Neutrophil (primary cell): ENCODE measurements around the gene VAV3.

Experiments used
- H3K27ac ChIP-seq: fragments of 200-600 bp; sonication (generic); 2 replicates; pipeline ENCODE4 v1.5.1; 2016; ENCODE audit warnings: mild to moderate bottlenecking, moderate library complexity
- H3K27me3 ChIP-seq: fragments of 200-600 bp; sonication (generic); 2 replicates; pipeline ENCODE4 v1.6.0; 2016; ENCODE audit warnings: mild to moderate bottlenecking
- H3K36me3 ChIP-seq: fragments of 200-600 bp; sonication (generic); 2 replicates; pipeline ENCODE4 v1.5.1; 2017
- H3K4me1 ChIP-seq, 2 experiments: fragments of 200-600 bp in 1 of 2; sonication (generic) in 1 of 2; 1 replicate in 1 of 2; 2 replicates in 1 of 2; pipeline versions ENCODE4 v1.5.1 to v1.6.1; 2013 to 2016; ENCODE audit warnings: low read depth in 1 of 2, low read length in 1 of 2, mild to moderate bottlenecking in 1 of 2, moderate library complexity in 1 of 2; ENCODE audit not compliant: control insufficient read depth in 1 of 2, insufficient read depth in 1 of 2
- H3K4me3 ChIP-seq, 2 experiments: fragments of 200-600 bp in 1 of 2; sonication (generic) in 1 of 2; 1 replicate in 1 of 2; 2 replicates in 1 of 2; pipeline ENCODE4 v1.5.1; 2013 to 2016; ENCODE audit warnings: low read depth in 1 of 2, low read length in 1 of 2, mild to moderate bottlenecking in 1 of 2, moderate library complexity in 1 of 2
- H3K9me3 ChIP-seq: fragments of 200-600 bp; sonication (generic); 2 replicates; pipeline ENCODE4 v1.5.1; 2016
- CTCF ChIP-seq: fragments of 200-600 bp; sonication (generic); IDR thresholded peaks from 2 replicates; pipeline ENCODE4 v1.5.1; 2016; ENCODE audit warnings: antibody characterized with exemption

The VAV3 gene

DNA sequence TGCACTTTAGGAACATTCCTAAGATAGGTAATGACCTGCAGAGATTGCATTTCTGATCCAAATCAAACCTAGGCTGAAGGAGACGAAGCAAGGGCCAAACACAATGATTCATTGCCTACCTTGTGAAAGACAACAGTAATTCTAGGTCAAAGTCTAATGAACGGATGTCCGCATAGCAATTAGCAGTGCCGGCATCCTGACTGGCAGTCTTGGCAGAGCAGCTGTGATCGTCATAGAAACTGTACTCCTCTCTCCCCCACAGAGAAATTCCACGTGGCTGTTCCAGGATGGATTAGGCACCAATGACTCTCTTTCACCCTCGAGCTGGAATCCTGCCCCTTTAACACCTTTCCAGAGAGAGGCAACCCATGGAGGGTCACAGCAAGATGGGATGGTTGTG is 28.9 kb upstream of the VAV3 start:
- no peak for TF ChIP-seq CTCF

GRCh38 chr1:107992347-107992746 is 27.4 kb upstream of the VAV3 start:
- TF ChIP-seq CTCF: no peak
- no peaks in the 10 kb centered on the region for H3K27me3 ChIP-seq
- H3K4me3 ChIP-seq: no peak overlapping the region
- no peaks in the 10 kb centered on the region for H3K4me1 ChIP-seq
- no peaks in the 10 kb centered on the region for H3K9me3 ChIP-seq
- H3K27ac ChIP-seq: no peak overlapping the region
- H3K36me3 ChIP-seq: no peaks in the 10 kb centered on the region

More for the DNA sequence above, 28.9 kb upstream of the VAV3 start:
- H3K4me1 ChIP-seq: no peaks in the 10 kb centered on the region
- H3K4me3 ChIP-seq: no peak overlapping the region
- no peak overlapping the region for H3K27ac ChIP-seq
- H3K27me3 ChIP-seq: no peaks in the 10 kb centered on the region
- H3K9me3 ChIP-seq: no peaks in the 10 kb centered on the region
- H3K36me3 ChIP-seq: no peaks in the 10 kb centered on the region

DNA sequence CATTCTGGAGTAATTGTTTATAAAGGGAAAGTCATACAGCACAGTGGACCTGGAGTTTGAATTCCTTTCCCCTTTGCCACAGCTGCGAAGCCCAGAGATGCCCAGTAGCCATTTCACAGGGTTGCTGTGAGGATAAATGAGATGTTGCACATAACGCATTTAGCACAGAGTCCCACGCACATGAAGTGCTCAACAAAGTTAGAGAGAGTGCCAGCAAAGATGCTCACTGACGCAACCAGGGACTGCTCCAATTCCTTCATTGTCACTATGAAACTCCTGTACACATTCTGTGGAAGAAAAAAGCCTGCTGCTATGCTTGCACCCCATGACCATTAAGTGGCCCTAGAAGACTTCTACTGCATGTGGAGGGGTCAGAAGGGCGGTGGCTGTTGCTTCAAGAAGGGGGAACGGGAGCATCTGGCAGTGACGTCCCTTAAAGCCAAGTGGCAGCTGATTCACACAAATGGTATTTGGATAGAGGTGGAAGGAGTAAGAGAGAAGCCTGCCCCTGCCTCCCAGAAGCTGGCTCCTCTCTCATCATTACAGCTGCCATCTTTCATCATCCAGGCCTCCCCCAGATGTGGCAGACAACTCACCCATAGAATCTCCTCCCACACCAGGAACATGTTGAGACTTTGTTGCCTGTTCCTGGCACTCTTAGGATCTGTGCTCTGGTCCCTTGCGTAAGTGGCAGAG is 26.5 kb upstream of the VAV3 start:
- Histone ChIP-seq H3K27me3 (no peaks in the 10 kb centered on the region), H3K4me1 (no peaks in the 10 kb centered on the region), H3K36me3 (no peaks in the 10 kb centered on the region), H3K9me3 (no peaks in the 10 kb centered on the region), H3K27ac (no peak overlapping the region), H3K4me3 (no peak overlapping the region)
- no peak for TF ChIP-seq CTCF

- no peaks in the 10 kb centered on the region for H3K4me1 ChIP-seq
- H3K27ac ChIP-seq: no peak overlapping the region
- no peaks in the 10 kb centered on the region for H3K36me3 ChIP-seq
- no peaks in the 10 kb centered on the region for H3K27me3 ChIP-seq
- no peaks in the 10 kb centered on the region for H3K9me3 ChIP-seq
- TF ChIP-seq CTCF: no peak
- H3K4me3 ChIP-seq: no peak overlapping the region
These were observed 25.6 kb upstream of the VAV3 start for GRCh38 chr1:107990606-107991005.

DNA sequence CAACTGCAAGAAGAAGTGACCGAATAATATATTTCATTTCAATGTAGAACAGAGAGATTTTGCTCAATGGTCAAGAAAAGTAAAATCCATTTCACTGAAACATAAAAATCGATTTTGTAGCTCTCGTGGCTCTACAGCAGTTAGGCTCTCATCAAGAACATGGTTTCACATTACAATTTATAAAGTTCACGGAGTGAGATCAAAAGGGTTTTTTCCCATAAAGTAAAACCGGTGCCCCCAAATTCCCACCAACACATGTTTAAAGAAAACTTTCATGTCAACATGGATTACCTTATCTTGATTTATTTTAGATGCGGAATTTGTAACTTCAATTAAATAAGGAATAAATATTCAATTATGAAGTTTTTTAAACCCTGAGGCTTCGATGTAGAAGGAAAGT is 16.3 kb upstream of the VAV3 start:
- Histone ChIP-seq H3K36me3 (no peaks in the 10 kb centered on the region), H3K27ac (no peak overlapping the region), H3K4me3 (no peak overlapping the region), H3K4me1 (peaks cover 0 to 4% of the 10 kb centered on the region in 2 experiments), H3K27me3 (no peaks in the 10 kb centered on the region), H3K9me3 (no peaks in the 10 kb centered on the region)
- no peak for TF ChIP-seq CTCF
